Panc1 (cell line): ENCODE measurements around the gene COL6A3. TPM values are rescaled to one million over a fixed set of nuclear protein-coding genes. Genes with fewer than 3 reads are reported as not detected.

Experiments
- ATAC-seq: fragments of 200-7000 bp; cut with Tn5 transposase; 2 replicates; pipeline ENCODE4 v1.9.1; 2020; ENCODE audit warnings: mild to moderate bottlenecking, moderate library complexity
- BruUV-seq: library from RNA; stranded (reverse); fragments of 400-500 nt; replicated peaks from 2 replicates; lab custom pipeline; 2021; lab: Mats Ljungman, UMichigan
- CTCF ChIA-PET: fragments of 300-600 bp; sonication (Branson Sonifier 250); formaldehyde crosslinking; loops from one replicate; lab custom pipeline; 2022; ENCODE audit warnings: antibody characterized with exemption; lab: Charles Lee
- POLR2A ChIA-PET: fragments of 300-600 bp; sonication (Branson Sonifier 250); formaldehyde crosslinking; loops from one replicate; lab custom pipeline; 2022; ENCODE audit warnings: antibody characterized with exemption; lab: Charles Lee
- DNase-seq: peaks from one replicate; pipeline ENCODE4 v3.0.0-alpha.2; 2010; ENCODE audit warnings: low read depth, low spot score
- H3K27ac ChIP-seq: 2 replicates; pipeline ENCODE4 v1.5.1; 2011; ENCODE audit warnings: mild to moderate bottlenecking, low read length, inconsistent platforms
- H3K27me3 ChIP-seq: fragments of 200-500 bp; sonication (Bioruptor generic); 2 replicates; pipeline ENCODE4 v1.6.0; 2014; ENCODE audit warnings: low read length, inconsistent platforms; ENCODE audit not compliant: control insufficient read depth, insufficient read depth
- H3K36me3 ChIP-seq: fragments of 200-500 bp; sonication (Bioruptor generic); 2 replicates; pipeline ENCODE4 v1.5.1; 2014; ENCODE audit warnings: inconsistent platforms, mild to moderate bottlenecking, low read length, moderate library complexity; ENCODE audit not compliant: control insufficient read depth, insufficient read depth
- H3K4me1 ChIP-seq: 2 replicates; pipeline ENCODE4 v1.5.1; 2011; ENCODE audit warnings: inconsistent platforms, mild to moderate bottlenecking, low read length, moderate library complexity; ENCODE audit not compliant: control insufficient read depth, insufficient read depth
- H3K4me3 ChIP-seq, 2 experiments: 2 replicates each; pipeline ENCODE4 v1.5.1; 2011 to 2012; ENCODE audit warnings: low read depth in 2 of 2, low read length in 2 of 2, mild to moderate bottlenecking in 2 of 2, inconsistent platforms in 1 of 2, moderate library complexity in 1 of 2
- H3K9me3 ChIP-seq: fragments of 200-500 bp; sonication (Bioruptor generic); 2 replicates; pipeline ENCODE4 v1.5.1; 2014; ENCODE audit warnings: low read depth, mild to moderate bottlenecking, inconsistent platforms, low read length, moderate library complexity; ENCODE audit not compliant: control insufficient read depth, insufficient read depth
- POLR2AphosphoS5 ChIP-seq: IDR thresholded peaks from 2 replicates; pipeline ENCODE4 v1.6.1; 2012; ENCODE audit warnings: mild to moderate bottlenecking, low read depth, low read length, moderate library complexity
- SIN3A ChIP-seq: IDR thresholded peaks from 2 replicates; pipeline ENCODE4 v1.6.1; 2012; ENCODE audit warnings: low read depth, mild to moderate bottlenecking, low read length, moderate library complexity, borderline replicate concordance; ENCODE audit not compliant: insufficient read depth
- TCF7L2 ChIP-seq: IDR thresholded peaks from 2 replicates; pipeline ENCODE4 v1.6.1; 2011; ENCODE audit warnings: mild to moderate bottlenecking, low read depth, low read length, inconsistent platforms
- in situ Hi-C: cut with HindIII; loops from 2 replicates; pipeline ENCODE4 v1.10.0; 2016; ENCODE audit warnings: low sequenced_read_pairs, low pct_unique_long_range_greater_than_20kb
- intact Hi-C: fragments of 100-400 bp; cut with micrococcal nuclease; formaldehyde crosslinking; loops from one replicate; pipeline ENCODE4 v1.10.0; 2022; ENCODE audit not compliant: unreplicated experiment
- total RNA-seq: library from RNA; stranded (reverse); gene quantifications from one replicate; pipeline ENCODE4 v1.2.1, GENCODE V29; 2021; ENCODE audit not compliant: unreplicated experiment
- TF ChIP-seq, protein P1 (sequence below): fragments of 450-650 bp; IDR thresholded peaks from 2 replicates; pipeline ENCODE4 v1.5.1; 2017; ENCODE audit warnings: mild to moderate bottlenecking
- TF ChIP-seq, protein P2 (sequence below), 2 experiments: IDR thresholded peaks; 2 replicates each; pipeline ENCODE4 v1.6.1; 2011 to 2012; ENCODE audit warnings: low read depth in 2 of 2, control low read depth in 1 of 2, low read length in 1 of 2, mild to moderate bottlenecking in 1 of 2, moderate library complexity in 1 of 2; ENCODE audit not compliant: insufficient read depth in 1 of 2

COL6A3 gene
- total RNA-seq, 1 experiment from 2014 or later: 0.69 TPM

GRCh38 chr2:237307474-237307873 is 106.5 kb downstream of the COL6A3 start:
- ChIA-PET POLR2A (no interaction called here), CTCF (no interaction called here)
- intact Hi-C loops (no loop called here), in situ Hi-C loops (no loop called here)
- ATAC-seq (no peak), DNase-seq (no peak)
- TF ChIP-seq TCF7L2 (no peak), POLR2AphosphoS5 (no peak), SIN3A (no peak)
- TF ChIP-seq, protein P1, sequence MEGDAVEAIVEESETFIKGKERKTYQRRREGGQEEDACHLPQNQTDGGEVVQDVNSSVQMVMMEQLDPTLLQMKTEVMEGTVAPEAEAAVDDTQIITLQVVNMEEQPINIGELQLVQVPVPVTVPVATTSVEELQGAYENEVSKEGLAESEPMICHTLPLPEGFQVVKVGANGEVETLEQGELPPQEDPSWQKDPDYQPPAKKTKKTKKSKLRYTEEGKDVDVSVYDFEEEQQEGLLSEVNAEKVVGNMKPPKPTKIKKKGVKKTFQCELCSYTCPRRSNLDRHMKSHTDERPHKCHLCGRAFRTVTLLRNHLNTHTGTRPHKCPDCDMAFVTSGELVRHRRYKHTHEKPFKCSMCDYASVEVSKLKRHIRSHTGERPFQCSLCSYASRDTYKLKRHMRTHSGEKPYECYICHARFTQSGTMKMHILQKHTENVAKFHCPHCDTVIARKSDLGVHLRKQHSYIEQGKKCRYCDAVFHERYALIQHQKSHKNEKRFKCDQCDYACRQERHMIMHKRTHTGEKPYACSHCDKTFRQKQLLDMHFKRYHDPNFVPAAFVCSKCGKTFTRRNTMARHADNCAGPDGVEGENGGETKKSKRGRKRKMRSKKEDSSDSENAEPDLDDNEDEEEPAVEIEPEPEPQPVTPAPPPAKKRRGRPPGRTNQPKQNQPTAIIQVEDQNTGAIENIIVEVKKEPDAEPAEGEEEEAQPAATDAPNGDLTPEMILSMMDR: no peak
- TF ChIP-seq, protein P2, sequence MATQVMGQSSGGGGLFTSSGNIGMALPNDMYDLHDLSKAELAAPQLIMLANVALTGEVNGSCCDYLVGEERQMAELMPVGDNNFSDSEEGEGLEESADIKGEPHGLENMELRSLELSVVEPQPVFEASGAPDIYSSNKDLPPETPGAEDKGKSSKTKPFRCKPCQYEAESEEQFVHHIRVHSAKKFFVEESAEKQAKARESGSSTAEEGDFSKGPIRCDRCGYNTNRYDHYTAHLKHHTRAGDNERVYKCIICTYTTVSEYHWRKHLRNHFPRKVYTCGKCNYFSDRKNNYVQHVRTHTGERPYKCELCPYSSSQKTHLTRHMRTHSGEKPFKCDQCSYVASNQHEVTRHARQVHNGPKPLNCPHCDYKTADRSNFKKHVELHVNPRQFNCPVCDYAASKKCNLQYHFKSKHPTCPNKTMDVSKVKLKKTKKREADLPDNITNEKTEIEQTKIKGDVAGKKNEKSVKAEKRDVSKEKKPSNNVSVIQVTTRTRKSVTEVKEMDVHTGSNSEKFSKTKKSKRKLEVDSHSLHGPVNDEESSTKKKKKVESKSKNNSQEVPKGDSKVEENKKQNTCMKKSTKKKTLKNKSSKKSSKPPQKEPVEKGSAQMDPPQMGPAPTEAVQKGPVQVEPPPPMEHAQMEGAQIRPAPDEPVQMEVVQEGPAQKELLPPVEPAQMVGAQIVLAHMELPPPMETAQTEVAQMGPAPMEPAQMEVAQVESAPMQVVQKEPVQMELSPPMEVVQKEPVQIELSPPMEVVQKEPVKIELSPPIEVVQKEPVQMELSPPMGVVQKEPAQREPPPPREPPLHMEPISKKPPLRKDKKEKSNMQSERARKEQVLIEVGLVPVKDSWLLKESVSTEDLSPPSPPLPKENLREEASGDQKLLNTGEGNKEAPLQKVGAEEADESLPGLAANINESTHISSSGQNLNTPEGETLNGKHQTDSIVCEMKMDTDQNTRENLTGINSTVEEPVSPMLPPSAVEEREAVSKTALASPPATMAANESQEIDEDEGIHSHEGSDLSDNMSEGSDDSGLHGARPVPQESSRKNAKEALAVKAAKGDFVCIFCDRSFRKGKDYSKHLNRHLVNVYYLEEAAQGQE (IDR thresholded peaks at IDR 0.05; ENCODE audit: insufficient read depth in 1 of 2, low read depth in 2 of 2, low read length in 1 of 2): no peak
- H3K4me1 ChIP-seq: no peaks in the 10 kb centered on the region
- H3K9me3 ChIP-seq: no peaks in the 10 kb centered on the region
- H3K4me3 ChIP-seq: no peak overlapping the region
- no peak overlapping the region for H3K27ac ChIP-seq
- no TSS peak for BruUV-seq
- H3K36me3 ChIP-seq: no peaks in the 10 kb centered on the region
- H3K27me3 ChIP-seq: no peaks in the 10 kb centered on the region

GRCh38 chr2:237306787-237307170 is 107.2 kb downstream of the COL6A3 start:
- no TSS peak for BruUV-seq
- no peak overlapping the region for H3K4me3 ChIP-seq
- in situ Hi-C loops: no loop called here
- no peaks in the 10 kb centered on the region for H3K4me1 ChIP-seq
- H3K27me3 ChIP-seq: no peaks in the 10 kb centered on the region
- no peak for DNase-seq
- H3K9me3 ChIP-seq: no peaks in the 10 kb centered on the region
- intact Hi-C loops: no loop called here
- no peak overlapping the region for H3K27ac ChIP-seq
- TF ChIP-seq TCF7L2 (no peak), SIN3A (no peak), POLR2AphosphoS5 (no peak)
- TF ChIP-seq, protein P2 (IDR thresholded peaks at IDR 0.05; ENCODE audit: insufficient read depth in 1 of 2, low read depth in 2 of 2, low read length in 1 of 2): no peak
- TF ChIP-seq, protein P1: no peak
- no peak for ATAC-seq
- POLR2A ChIA-PET: no interaction called here
- H3K36me3 ChIP-seq: no peaks in the 10 kb centered on the region
- CTCF ChIA-PET: no interaction called here
